Measurements from ENCODE around the gene BAHCC1. TPM values are rescaled to one million over a fixed set of nuclear protein-coding genes. Genes with fewer than 3 reads are reported as not detected.

Gene BAHCC1
- total RNA-seq, 1 experiment from 2014 or later = 3.1 TPM

DNA sequence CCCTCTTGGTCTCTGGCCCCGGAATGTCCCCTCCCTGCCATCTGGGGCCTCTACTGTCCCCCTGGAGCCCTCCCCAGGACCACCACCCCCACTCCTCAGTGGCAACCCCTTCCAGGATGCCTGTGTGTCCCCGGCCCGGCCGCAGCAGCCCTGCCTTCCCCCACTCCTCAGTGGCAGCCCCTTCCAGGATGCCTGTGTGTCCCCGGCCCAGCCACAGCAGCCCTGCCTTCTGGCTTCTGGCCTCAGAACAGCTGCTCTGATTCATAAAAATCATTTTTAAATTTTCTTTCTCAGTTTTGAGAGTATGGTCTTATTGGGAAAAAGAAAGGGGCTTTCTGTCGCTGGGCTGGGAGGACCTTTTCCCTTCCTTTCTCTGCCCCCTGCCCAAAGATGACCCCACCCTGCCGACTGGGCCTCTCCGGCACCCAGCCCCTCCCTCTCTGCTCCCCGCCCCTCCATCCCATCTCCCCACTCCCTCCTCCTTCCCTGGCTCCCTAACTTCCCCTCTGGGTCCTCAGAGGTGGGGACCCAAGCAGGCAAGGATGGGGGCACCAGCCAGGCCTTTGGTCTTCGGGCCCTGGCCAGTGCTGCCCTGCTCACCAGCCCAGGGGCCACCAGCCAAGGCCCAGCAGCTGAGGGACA is 40.5 kb downstream of the BAHCC1 start:
- no peaks in the 10 kb centered on the region for H3K79me2 ChIP-seq (ENCODE audit: insufficient read depth, low read length)

More for the DNA sequence above, 40.5 kb downstream of the BAHCC1 start:
- Histone ChIP-seq H3K23ac (ENCODE audit: insufficient read length, low read depth, low read length) (no peak overlapping the region), H2AK5ac (ENCODE audit: insufficient read length, low read length) (no peak overlapping the region), H3K4me1 (ENCODE audit: insufficient read depth, low read length) (no peaks in the 10 kb centered on the region), H2BK5ac (ENCODE audit: insufficient read length, low read length) (no peak overlapping the region), H2BK120ac (ENCODE audit: low read depth, low read length, poor library complexity, severe bottlenecking) (no peak overlapping the region), H3K9ac (ENCODE audit: extremely low read depth, insufficient read length, low read length) (no peak overlapping the region), H3K4me2 (ENCODE audit: insufficient read depth, insufficient read length, low read length) (no peak overlapping the region), H3K4ac (ENCODE audit: low read depth, low read length) (no peak overlapping the region), H3K14ac (ENCODE audit: insufficient read depth, low read length) (no peak overlapping the region), H3K79me1 (ENCODE audit: insufficient read depth, low read depth, low read length, poor library complexity, severe bottlenecking) (no peaks in the 10 kb centered on the region), H3K18ac (ENCODE audit: insufficient read length, low read depth, low read length) (no peak overlapping the region), H2AFZ (ENCODE audit: low read length) (no peak overlapping the region), H4K91ac (ENCODE audit: insufficient read length, low read depth, low read length) (no peak overlapping the region), H4K5ac (ENCODE audit: insufficient read length, low read depth, low read length) (no peak overlapping the region), H3K56ac (ENCODE audit: insufficient read length, low read depth, low read length) (no peak overlapping the region), H2BK15ac (ENCODE audit: low read depth, low read length) (no peak overlapping the region), H3T11ph (ENCODE audit: low read length) (no peak overlapping the region), H2BK12ac (ENCODE audit: insufficient read length, low read depth, low read length) (no peak overlapping the region), H3K9me3 (ENCODE audit: control insufficient read depth, low read depth, low read length) (no peaks in the 10 kb centered on the region), H3K23me2 (ENCODE audit: insufficient read length, low read depth, low read length, poor library complexity, severe bottlenecking) (no peaks in the 10 kb centered on the region), H2BK20ac (ENCODE audit: low read depth, low read length, poor library complexity, severe bottlenecking) (no peak overlapping the region), H4K8ac (replicated peaks; ENCODE audit: insufficient read length, low read depth, low read length) (no peak overlapping the region), H4K20me1 (ENCODE audit: control insufficient read depth, insufficient read depth, insufficient read length) (peaks cover 4% of the 10 kb centered on the region), H3K27ac (ENCODE audit: insufficient read length, low read depth, low read length) (no peak overlapping the region), H3K27me3 (ENCODE audit: insufficient read depth, low read length) (no peaks in the 10 kb centered on the region)
- Mint-ChIP-seq H3K4me3 (no peak overlapping the region), H3K27ac (no peak overlapping the region), H3K36me3 (ENCODE audit: insufficient read depth in 1 of 3, low read depth in 3 of 3) (no peaks in the 10 kb centered on the region), H3K27me3 (ENCODE audit: low read depth) (no peaks in the 10 kb centered on the region; the same call in 1 of the 2 replicates), H3K4me1 (peaks cover 2 to 5% of the 10 kb centered on the region in 2 experiments; a peak in 3 of 4 replicates), H3K9me3 (no peaks in the 10 kb centered on the region)
- WGBS (ENCODE audit: extremely low coverage, insufficient read length, low lambda C conversion rate) = no CpG with 5 or more reads among the region's 10 CpGs
- TF ChIP-seq, protein P1, sequence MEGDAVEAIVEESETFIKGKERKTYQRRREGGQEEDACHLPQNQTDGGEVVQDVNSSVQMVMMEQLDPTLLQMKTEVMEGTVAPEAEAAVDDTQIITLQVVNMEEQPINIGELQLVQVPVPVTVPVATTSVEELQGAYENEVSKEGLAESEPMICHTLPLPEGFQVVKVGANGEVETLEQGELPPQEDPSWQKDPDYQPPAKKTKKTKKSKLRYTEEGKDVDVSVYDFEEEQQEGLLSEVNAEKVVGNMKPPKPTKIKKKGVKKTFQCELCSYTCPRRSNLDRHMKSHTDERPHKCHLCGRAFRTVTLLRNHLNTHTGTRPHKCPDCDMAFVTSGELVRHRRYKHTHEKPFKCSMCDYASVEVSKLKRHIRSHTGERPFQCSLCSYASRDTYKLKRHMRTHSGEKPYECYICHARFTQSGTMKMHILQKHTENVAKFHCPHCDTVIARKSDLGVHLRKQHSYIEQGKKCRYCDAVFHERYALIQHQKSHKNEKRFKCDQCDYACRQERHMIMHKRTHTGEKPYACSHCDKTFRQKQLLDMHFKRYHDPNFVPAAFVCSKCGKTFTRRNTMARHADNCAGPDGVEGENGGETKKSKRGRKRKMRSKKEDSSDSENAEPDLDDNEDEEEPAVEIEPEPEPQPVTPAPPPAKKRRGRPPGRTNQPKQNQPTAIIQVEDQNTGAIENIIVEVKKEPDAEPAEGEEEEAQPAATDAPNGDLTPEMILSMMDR (conservative IDR thresholded peaks at IDR 0.05) = no peak
- no peak for DNase-seq
